H1 (cell line): ENCODE results near the gene LYSMD3. TPM values are rescaled to one million over a fixed set of nuclear protein-coding genes. Genes with fewer than 3 reads are reported as not detected.

Experiments
- ASH2L ChIP-seq: fragments of 200-600, 300-600 bp; sonication (generic); IDR thresholded peaks from one replicate; pipeline ENCODE4 v1.7.1; 2017; ENCODE audit warnings: low read length
- BRCA1 ChIP-seq: IDR thresholded peaks from 2 replicates; pipeline ENCODE4 v1.6.1; 2012; ENCODE audit warnings: low read depth, low read length, improper control_type of control experiment
- FOSL1 ChIP-seq: IDR thresholded peaks from 2 replicates; pipeline ENCODE4 v1.6.1; 2011; ENCODE audit warnings: mild to moderate bottlenecking, low read depth, low read length, moderate library complexity; ENCODE audit not compliant: insufficient read depth
- HDAC2 ChIP-seq, 2 experiments: fragments of 300-600 bp in 1 of 2; sonication (generic) in 1 of 2; IDR thresholded peaks; 2 replicates each; pipeline ENCODE4 v1.6.1; 2011 to 2012; ENCODE audit warnings: low read depth in 2 of 2, low read length in 2 of 2, mild to moderate bottlenecking in 2 of 2, moderate library complexity in 2 of 2, borderline replicate concordance in 1 of 2, inconsistent platforms in 1 of 2
- KDM1A ChIP-seq: fragments of 200-600, 300-600 bp; sonication (generic); IDR thresholded peaks from 2 replicates; pipeline ENCODE4 v1.7.1; 2016; ENCODE audit warnings: mild to moderate bottlenecking, low read length, borderline replicate concordance
- TCF12 ChIP-seq: IDR thresholded peaks from 2 replicates; pipeline ENCODE4 v1.6.1; 2011; ENCODE audit warnings: low read depth, mild to moderate bottlenecking, low read length
- YY1 ChIP-seq: IDR thresholded peaks from 2 replicates; pipeline ENCODE4 v1.6.1; 2011; ENCODE audit warnings: low read depth, mild to moderate bottlenecking, low read length
- polyA plus RNA-seq, 7 experiments: library from polyadenylated mRNA; depleted of rRNA in 3 of 7; stranded (reverse) in 5 of 7; unstranded in 2 of 7; fragments of >200 nt in 5 of 7; fragments of 200-250 nt in 2 of 7; gene quantifications; 1 replicate in 5 of 7; 2 replicates in 1 of 7; 4 replicates in 1 of 7; pipeline versions ENCODE4 v1.2.1 to v1.2.3, GENCODE V29; 2011 to 2013; ENCODE audit warnings: missing spikeins in 2 of 7, mixed read lengths in 2 of 7
- total RNA-seq: library from RNA; stranded (reverse); fragmentation: NEBNext Ultra II Directional; extraction: Animal tissue kit (Norgen Biotek cat#: 25700); gene quantifications from 2 replicates; pipeline ENCODE4 v1.2.1, GENCODE V29; 2021
- TF ChIP-seq, protein P1 (sequence below): fragments of 300-600 bp; sonication (generic); IDR thresholded peaks from 2 replicates; pipeline ENCODE4 v1.7.1; 2012; ENCODE audit warnings: low read length, moderate library complexity, mild to moderate bottlenecking, inconsistent platforms; ENCODE audit not compliant: insufficient replicate concordance
- TF ChIP-seq, protein P2 (sequence below): IDR thresholded peaks from 2 replicates; pipeline ENCODE4 v1.6.1; 2012; ENCODE audit warnings: inconsistent platforms

The LYSMD3 gene
- total and polyA plus RNA-seq, 2 of the 8 experiments (the other 6 are each of a cell fraction or from before 2014, with no cell fraction given) = 3.7 to 14.9 TPM

DNA sequence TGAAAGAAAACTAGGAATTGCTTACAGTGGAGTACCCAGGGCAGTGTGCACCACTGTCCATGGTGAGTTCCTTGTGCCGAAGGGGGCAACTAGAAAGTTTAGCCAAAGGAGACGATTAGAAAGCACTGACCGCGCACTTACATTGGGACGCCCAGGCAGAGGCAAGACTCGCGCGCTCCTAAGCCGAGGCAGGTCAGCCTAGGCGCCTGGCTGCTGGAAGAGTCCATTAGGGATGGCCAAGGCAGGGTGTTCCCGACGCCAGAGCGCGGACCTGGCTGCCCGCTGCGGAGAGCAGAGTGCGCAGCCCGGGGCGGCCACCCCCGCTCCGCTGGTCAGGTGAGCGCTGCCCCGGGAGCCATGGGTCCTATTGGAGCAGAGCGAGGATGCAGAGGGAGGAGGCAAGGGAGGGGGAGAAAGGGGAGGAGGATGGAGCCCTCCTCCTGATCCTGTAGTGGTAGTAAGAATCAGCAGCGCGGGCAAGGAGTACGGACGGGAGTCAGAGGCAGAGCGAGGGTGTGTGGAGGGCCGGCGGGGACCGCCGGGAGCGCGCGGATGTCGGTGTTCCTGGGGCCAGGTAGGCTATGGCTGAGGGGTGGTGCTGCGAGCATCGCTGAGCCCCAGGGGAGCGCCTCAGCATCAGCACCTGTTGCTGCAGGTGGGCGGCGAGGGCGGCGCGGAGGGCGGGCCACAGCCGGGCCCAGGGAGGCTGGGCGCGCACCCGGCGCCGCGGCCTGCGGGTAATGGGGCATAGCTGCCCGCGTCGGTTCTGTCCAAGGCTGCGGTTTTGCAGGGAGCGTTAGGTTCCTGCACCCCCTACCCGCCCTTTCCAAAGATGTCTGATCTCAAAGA lies 29.2 kb upstream of the LYSMD3 start, which contains the start of gene ADGRV1 (continued):
- TF ChIP-seq, protein P1, sequence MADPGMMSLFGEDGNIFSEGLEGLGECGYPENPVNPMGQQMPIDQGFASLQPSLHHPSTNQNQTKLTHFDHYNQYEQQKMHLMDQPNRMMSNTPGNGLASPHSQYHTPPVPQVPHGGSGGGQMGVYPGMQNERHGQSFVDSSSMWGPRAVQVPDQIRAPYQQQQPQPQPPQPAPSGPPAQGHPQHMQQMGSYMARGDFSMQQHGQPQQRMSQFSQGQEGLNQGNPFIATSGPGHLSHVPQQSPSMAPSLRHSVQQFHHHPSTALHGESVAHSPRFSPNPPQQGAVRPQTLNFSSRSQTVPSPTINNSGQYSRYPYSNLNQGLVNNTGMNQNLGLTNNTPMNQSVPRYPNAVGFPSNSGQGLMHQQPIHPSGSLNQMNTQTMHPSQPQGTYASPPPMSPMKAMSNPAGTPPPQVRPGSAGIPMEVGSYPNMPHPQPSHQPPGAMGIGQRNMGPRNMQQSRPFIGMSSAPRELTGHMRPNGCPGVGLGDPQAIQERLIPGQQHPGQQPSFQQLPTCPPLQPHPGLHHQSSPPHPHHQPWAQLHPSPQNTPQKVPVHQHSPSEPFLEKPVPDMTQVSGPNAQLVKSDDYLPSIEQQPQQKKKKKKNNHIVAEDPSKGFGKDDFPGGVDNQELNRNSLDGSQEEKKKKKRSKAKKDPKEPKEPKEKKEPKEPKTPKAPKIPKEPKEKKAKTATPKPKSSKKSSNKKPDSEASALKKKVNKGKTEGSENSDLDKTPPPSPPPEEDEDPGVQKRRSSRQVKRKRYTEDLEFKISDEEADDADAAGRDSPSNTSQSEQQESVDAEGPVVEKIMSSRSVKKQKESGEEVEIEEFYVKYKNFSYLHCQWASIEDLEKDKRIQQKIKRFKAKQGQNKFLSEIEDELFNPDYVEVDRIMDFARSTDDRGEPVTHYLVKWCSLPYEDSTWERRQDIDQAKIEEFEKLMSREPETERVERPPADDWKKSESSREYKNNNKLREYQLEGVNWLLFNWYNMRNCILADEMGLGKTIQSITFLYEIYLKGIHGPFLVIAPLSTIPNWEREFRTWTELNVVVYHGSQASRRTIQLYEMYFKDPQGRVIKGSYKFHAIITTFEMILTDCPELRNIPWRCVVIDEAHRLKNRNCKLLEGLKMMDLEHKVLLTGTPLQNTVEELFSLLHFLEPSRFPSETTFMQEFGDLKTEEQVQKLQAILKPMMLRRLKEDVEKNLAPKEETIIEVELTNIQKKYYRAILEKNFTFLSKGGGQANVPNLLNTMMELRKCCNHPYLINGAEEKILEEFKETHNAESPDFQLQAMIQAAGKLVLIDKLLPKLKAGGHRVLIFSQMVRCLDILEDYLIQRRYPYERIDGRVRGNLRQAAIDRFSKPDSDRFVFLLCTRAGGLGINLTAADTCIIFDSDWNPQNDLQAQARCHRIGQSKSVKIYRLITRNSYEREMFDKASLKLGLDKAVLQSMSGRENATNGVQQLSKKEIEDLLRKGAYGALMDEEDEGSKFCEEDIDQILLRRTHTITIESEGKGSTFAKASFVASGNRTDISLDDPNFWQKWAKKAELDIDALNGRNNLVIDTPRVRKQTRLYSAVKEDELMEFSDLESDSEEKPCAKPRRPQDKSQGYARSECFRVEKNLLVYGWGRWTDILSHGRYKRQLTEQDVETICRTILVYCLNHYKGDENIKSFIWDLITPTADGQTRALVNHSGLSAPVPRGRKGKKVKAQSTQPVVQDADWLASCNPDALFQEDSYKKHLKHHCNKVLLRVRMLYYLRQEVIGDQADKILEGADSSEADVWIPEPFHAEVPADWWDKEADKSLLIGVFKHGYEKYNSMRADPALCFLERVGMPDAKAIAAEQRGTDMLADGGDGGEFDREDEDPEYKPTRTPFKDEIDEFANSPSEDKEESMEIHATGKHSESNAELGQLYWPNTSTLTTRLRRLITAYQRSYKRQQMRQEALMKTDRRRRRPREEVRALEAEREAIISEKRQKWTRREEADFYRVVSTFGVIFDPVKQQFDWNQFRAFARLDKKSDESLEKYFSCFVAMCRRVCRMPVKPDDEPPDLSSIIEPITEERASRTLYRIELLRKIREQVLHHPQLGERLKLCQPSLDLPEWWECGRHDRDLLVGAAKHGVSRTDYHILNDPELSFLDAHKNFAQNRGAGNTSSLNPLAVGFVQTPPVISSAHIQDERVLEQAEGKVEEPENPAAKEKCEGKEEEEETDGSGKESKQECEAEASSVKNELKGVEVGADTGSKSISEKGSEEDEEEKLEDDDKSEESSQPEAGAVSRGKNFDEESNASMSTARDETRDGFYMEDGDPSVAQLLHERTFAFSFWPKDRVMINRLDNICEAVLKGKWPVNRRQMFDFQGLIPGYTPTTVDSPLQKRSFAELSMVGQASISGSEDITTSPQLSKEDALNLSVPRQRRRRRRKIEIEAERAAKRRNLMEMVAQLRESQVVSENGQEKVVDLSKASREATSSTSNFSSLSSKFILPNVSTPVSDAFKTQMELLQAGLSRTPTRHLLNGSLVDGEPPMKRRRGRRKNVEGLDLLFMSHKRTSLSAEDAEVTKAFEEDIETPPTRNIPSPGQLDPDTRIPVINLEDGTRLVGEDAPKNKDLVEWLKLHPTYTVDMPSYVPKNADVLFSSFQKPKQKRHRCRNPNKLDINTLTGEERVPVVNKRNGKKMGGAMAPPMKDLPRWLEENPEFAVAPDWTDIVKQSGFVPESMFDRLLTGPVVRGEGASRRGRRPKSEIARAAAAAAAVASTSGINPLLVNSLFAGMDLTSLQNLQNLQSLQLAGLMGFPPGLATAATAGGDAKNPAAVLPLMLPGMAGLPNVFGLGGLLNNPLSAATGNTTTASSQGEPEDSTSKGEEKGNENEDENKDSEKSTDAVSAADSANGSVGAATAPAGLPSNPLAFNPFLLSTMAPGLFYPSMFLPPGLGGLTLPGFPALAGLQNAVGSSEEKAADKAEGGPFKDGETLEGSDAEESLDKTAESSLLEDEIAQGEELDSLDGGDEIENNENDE = no peak
- TF ChIP-seq TCF12 = 0 out of 2 replicates have a peak, but pooled peaks have one; percentile 69
- TF ChIP-seq, protein P2, sequence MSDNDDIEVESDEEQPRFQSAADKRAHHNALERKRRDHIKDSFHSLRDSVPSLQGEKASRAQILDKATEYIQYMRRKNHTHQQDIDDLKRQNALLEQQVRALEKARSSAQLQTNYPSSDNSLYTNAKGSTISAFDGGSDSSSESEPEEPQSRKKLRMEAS = peak; percentile 37
- TF ChIP-seq FOSL1 = no peak
- peak; percentile 100 for TF ChIP-seq ASH2L
- TF ChIP-seq BRCA1 = peak; percentile 31; the same call in 1 of the 2 replicates
- peak; percentile 43 for TF ChIP-seq YY1
- TF ChIP-seq HDAC2 (IDR thresholded peaks at IDR 0.05; ENCODE audit: borderline replicate concordance in 1 of 2, low read depth in 2 of 2, low read length in 2 of 2) = 0 out of 4 replicates have a peak, but pooled peaks of 1 of the 2 experiments have one; percentile 64
- peak; percentile 36; the same call in 1 of the 2 replicates for TF ChIP-seq KDM1A
